GM18517 (cell line): ENCODE results near the gene BTBD3.

ENCODE experiments used
- ATAC-seq: cut with Tn5 transposase; IDR thresholded peaks from one replicate; pipeline ENCODE4 v1.9.1; 2021; ENCODE audit warnings: mild to moderate bottlenecking, moderate library complexity; ENCODE audit not compliant: unreplicated experiment

Gene BTBD3

DNA sequence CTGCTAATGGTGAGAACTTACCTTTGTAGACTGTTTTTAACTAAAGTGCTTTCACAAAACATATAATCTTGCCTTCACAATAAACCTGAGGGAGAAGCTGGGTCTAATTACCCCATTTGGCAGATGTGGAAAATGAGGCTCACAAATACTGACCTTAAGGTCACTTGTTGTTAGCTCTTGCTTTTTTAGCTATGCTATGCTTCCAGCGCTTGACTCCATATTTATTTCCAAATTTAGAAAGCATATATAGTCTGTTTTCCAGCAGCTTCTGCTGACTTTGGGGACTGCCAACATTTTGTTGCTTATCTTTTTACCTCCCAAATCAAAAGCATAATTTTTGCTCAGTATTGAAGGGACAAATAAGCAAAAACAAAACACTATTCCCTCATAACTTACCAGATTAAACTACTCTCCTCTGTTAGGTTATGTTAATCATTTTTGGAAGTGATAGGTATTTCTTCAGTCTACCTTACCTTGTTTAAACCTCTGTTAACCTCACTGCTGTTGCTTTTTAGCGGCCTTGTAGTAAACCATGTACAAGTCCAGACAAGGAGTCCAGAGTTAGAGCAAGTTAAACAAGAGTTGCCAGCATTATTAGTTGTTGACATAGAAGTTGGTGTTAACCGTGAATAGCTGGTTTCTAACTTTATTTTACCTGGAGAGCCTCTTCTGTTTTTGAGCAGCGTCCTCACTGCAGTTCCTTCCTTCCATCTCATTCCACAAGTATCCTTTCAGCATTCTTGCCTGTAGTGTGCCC, 4.9 kb upstream of the BTBD3 start:
- no peak for ATAC-seq

DNA sequence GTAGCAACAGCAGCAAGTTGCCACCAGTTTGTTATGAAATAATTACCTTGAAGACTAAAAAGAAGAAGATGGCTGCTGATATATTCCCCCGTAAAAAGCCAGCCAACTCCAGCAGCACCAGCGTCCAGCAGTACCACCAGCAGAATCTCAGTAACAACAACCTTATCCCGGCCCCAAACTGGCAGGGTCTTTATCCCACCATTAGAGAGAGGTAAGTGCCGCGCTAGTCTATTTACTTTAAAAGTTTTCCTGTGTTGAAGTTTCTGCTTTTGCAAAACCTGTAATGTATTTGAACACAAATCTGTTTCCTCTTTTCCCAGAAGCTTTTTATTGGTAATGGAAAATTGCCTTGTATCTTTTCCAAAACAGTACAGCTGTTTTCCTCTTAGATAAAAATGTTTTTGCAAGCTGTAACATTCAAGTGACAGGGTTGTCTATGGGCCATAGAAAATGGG, 725 bp downstream of the BTBD3 start:
- no peak for ATAC-seq

DNA sequence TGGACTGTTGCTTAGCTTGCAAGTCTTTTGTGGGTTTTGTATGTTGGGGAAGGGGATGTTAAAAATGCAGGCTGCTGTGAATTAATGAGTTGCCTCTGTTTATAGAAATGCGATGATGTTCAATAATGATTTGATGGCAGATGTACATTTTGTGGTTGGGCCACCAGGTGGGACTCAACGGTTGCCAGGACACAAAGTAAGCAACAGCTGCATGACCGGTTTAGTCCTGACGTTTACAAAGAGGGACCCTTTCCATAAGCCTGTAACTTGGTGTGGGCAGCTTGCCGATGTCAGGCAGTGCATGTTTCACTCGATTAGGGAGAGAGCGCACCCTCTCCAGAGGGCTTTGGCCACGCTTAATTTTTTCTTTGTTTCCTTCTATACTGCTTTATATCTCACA, 1.3 kb downstream of the BTBD3 start:
- ATAC-seq = no peak

DNA sequence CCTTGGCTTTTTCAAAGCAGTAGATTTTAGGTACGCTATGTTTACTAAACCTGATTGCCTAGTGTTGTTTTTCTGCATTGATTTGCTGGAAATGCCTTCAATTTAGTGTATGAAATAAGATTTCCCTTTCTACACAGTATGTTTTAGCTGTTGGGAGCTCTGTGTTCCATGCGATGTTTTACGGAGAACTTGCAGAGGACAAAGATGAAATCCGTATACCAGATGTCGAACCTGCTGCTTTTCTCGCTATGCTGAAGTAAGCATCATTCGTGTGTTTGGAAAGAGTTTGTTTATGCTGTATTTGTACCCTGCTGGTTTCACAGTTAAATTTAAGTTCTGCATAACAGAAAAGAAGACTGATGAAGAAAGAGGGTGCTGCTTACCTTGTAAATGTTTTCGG, 1.9 kb downstream of the BTBD3 start:
- no peak for ATAC-seq

DNA sequence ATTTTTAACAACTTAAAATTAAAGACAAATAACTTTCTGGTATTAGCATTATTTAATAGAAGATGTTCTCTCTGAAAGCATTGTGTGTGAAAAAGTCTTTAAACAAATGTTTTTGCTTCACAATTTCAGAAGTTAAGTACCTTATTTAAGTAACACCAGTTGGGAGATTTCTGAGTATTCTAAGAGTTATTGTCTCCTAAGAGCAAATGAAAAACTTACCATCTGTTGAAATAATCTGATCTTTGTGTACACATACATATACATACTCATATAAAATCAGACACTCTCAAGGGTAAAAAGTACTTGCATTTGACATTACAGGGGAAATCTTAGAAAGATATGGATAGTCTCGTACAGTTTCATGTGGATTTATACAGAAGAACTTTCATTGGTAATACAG, 2.4 kb downstream of the BTBD3 start:
- ATAC-seq = no peak

DNA sequence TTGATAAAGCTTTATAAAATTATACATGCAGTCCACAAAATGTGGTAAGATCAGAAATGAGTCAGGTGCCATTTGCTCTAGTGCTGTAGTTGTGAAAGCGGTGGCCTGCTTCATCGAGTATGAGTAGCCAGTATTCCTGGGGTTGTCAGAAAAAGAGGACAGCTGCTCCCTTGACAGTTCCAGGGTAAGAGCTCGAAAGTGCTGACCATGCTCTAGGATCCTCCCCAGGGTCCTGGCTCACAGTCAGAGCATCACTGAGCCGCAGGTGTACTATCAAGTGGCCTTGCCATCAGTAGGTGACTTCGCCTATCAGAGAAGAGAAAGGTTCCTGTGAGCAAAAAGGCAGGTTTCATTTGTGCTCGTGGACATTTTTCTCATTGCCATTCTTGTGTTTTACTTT, 3.6 kb downstream of the BTBD3 start:
- ATAC-seq = no peak

DNA sequence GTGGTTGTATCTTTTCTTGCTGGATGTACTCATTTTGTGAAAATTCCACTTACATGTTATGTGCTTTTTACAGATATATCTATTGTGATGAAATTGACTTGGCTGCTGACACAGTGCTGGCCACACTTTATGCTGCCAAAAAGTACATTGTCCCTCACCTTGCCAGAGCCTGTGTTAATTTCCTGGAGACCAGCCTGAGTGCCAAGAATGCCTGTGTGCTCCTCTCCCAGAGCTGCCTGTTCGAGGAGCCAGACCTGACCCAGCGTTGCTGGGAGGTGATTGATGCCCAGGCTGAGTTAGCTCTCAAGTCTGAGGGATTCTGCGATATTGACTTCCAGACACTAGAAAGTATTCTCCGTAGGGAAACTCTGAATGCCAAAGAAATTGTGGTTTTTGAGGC, 4.9 kb downstream of the BTBD3 start:
- no peak for ATAC-seq

DNA sequence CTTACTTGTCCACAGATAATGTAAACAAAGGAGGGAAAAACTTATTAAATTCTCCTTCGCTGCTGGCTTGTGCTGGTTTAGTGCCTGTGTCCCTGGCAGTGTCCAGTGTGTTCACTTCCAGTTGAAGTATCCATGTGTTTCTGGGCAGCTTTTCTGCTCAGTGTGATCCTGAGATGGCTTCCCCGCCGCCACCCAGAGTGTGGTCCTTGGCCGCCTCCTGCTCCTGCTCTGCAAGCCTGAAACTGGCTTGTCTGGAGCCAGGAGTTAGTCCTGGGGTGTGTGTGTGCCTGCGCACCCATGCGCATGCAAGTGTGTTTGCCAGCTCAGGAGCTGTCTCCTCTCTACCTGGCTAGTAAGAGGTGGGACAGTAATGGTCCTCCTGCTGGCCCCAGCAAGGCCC, 7.2 kb downstream of the BTBD3 start:
- ATAC-seq = no peak

DNA sequence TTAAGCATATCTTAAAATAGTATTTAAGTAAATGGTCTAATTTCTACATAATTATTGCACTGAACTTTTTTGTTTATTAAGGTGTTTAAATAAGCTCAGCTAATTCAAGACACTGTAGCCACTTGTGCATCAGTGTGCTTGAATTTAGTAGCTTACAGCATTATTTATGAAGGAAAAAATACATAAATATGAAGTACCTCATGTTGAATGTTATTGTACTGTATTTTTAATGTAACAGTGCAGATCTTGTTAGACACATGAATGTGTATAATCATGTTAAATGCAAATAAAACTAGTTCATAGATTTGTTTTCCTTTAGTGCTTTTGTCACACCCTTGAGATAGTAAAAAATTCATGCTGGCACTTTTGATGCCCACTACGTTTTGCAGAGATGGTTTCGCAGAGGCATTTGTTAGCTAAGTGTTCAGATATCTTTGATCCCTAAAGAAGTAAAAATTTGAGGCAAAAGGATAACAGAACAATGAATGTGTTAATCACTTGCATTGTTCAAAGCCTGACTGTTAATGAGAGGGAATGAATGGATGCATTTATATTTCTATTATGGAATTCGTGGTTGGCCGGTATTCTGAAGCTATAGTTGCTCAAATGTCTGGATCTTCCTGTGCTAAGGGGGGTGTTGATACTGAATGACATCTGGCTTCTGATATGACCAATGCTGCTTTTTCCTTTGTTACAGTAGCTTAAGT, 8.8 kb downstream of the BTBD3 start:
- ATAC-seq = no peak

DNA sequence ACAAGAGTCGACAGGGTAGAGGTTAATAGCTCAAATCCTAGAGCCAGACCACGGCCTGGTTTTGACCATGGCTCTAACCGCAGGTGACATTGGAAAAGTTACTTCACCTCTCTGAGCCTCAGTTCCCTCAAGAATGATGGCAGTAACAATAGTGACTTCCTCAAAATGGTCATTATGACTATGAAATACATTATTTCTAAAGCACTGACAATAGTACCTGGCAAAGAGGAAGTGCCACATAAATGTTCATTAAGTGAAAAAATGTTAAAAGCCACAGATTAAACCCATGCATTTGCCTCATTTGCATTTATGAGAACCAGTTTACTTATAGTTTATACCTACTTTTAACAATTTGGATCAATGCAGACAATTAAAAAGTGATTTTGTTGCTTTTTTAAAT, 12.3 kb downstream of the BTBD3 start:
- no peak for ATAC-seq

DNA sequence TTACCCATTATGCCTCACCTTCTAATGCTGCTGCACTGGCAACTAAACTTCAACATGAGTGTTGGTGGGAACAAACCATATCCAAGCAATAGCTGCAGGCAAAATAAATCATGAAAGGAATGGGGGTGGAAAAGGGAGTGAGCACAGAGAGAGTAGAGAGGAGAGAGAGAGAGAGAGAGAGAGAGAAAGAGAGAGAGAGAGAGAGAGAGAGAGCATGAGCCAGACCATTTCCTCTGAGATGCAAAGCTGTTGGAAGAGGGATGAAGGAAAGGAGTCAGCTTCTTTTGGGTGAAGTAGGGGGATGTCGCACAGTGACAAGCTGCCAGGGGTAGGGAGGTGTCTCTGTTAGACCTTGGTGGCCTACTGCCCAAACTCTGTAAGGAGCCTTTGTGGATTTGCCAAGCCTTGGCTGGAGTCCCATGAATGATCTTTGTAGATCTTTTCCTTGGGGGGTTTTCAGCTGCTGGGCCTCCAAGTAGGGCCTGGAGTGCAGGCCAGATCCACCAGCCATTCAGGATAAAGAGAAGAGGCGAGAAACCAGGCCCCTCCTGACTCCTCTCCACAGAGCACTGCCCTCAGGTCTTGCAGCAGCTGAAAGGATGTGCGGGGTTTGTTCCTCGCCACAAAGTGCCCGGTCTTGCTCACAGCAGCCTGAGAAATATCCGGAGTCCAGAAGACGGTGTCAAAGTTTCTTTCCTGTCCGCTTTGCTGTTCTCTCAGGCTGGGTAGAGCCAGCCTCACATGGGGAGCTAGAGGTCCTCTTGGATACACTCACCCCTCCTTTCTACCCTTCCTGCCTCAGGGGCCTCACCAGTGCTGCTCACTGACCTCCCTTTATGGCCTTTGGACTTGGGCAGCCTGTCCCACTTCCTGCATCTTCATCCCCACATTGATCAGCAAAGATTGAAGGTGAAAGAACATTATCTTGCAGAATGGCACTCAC, 17.8 kb downstream of the BTBD3 start:
- ATAC-seq = no peak

DNA sequence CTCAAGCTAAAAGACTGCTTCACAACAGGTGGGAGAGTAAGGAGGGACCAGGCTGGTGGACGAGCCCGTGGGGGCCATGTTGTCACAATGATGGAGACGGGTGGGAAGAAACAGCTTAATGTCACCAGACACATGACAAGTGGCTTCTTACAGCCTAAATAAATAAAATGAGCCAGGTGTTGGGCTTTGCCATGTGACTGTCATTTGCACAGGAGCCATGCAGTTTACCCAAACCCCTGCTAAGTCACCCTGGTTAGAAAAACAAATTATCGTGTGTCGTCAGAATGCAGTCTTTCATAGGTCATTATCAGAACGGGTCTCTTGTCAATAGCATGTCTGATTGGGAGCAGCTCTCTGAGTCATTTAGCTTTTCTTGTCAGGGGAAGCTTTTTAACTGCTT, 18.5 kb downstream of the BTBD3 start:
- ATAC-seq = no peak

DNA sequence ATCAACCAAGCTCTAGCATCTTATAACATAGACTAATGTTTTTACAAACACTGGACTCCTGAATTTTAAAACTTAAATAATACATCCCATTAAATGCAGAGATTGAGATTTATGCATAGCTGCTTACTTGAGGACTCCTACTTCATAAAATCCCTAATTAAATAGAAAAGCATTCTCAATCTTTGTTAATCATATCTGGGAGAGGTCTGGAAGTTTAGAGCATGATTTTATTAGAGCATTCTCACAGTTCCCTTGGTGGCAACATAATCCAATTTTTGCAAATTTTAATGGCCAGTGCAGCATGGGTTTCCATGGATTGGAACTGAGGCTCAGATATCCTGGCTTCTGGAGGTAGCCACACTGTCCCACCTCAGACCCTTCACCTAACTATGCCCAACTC, 19.5 kb downstream of the BTBD3 start:
- no peak for ATAC-seq

DNA sequence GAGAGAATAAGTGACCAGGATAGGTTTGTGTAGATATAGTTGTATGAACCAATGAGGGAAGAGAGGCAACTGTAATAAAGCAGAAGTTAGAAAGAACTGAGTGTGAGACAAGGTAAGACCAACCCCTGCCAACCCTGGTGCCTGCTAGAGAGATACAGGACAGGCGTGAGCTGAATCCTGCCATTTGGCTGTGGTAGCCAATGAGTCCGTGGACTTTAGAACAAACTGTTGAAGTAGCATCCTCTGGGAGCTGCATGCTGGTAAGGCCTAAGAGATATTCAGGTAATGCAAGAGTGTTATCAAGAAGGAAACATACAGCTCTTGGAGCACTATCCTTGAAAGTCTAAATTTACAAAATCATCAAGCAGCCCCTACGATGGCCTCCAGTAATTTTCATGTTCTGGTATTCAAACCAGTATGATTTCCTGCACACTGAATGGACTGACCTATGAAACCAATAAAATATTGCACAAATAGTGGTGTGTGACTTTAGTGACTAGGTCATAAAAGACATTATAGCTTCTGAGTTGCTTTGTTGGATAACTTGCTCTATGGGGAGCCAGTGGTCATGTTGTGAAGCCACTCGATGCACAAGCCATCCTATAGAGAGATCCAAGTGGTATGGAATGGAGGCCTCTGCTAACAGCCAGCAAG, 24.0 kb downstream of the BTBD3 start:
- no peak for ATAC-seq

DNA sequence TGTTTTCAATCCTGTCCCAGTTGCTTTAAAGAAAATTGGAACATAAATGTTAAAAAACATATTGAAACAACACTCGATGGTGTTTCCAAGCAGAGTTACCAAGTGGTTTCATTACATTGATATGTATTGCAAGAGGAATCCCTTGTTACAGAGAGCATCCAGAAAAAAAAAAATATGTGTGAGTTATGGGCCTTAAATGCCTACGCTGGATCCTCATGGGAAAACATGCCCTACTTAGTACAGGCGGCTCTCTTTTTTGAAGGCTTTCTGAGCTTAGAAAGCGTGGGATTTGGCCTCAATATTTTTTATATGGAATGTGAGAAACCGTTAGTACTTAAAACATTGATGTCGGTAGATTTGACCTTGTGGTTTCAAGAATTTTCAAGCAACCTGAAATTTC, 26.1 kb downstream of the BTBD3 start:
- ATAC-seq = no peak

DNA sequence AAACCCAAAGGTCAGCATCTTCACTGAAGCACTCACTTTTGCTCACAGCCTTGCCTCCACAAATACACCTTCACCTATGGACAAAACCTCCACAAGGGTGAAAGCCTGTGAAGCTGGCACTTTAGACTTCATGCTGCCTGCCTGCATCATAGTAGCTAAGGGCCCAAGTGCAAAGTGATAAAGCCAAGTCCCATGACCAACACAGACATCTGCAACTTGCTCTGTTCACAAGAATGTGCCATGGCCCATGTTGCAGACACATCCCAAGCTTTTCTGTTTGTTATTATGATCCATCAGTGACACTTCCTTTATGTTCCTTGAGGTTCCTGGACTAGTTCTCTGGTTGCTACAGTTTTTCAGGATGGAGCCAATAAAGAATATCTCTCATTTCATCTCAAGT, 31.1 kb downstream of the BTBD3 start:
- no peak for ATAC-seq

DNA sequence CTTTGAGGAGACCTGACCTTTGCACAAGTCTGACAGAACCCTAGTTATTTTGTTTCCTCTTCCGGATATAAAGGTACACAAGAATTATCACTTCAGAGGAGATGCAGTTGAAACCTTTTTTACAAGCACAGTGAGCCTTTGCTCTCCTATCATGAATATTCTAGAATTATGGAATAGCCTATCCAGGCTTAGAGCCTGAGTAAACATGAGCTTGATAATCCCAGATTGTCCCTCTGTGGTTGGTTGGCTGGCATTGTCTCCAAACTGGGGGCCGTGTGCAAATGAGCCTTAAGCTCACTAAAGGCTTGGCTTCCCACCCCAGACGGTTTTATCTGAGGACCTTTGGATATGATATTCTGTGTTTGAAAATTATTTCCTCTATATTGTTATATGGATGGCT, 32.0 kb downstream of the BTBD3 start:
- ATAC-seq = no peak

DNA sequence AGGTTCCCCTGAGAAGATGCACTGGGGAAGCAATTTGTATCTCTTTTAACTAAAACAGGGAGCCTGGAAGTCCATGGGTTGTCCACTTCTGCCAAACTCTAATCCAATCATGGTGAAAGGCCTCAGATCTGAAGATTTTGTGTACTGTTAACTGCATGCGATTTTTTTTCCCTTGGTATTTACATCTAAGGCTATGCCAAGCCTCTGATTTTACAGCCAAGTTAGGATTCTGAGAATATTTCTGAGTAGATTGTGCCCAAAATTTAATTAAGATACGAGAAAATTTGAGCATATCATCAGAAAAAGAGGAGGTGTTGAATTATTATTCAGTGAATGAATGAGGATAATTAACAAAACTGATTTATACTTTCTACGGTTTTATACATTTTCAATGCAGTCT, 34.0 kb downstream of the BTBD3 start:
- no peak for ATAC-seq

DNA sequence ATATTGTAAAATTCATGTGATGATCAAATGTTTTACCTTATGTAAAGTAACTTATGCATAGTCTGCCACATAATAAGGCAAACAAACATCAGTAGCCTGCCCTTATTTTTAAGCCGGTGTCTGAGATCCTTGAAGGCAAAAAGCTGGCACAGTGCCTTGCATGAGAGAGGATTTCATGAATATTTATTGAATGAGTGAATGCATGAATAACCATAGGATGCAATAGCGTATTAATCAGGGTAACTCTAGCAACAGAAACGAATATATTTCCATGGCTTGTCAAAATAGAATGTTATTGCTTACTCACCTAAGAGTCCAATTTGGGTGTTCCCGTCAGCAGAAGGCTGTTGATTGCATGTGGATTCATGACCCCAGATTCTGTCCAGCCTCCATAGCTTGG, 34.9 kb downstream of the BTBD3 start:
- no peak for ATAC-seq

DNA sequence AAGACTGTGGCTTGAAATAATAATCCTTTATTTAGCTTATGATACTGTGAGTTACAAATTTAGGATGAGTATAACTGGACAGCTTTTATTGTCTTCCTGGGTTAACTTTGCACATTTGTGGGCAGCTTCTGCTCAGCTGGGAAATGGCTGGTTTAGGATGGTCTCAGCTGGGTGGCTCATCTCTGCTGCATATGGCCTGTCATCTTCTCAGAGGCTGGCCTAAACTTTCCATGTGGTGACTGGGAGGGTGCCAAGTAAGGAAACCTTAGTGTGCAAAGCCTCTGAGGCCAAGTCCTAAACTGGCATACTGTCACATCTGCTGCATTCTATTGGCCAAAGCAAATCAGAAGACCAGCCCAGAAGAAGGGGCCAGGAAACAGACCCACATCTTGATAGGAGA, 40.2 kb downstream of the BTBD3 start:
- ATAC-seq = no peak

DNA sequence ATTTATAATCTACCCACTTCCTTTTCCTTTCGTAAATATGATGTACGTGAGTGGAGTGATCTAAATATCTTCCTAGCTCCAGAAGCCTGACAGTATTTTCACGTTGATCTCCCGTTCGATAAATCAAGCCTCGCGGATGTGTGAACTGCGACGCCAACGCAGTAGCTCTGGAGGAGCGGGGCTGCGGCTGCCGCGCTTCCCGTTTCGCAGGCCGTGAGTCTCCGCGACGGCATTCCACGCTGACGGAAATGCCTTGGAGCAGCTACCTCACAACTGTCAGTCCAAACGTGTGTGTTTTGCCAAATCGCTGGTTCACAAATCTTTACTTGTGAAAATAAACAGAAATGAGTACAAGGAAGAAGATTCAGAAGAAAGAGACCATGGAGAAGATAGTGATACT, 41.2 kb downstream of the BTBD3 start:
- no peak for ATAC-seq
